GM12878 (cell line): ENCODE data around the gene KRTAP4-1. TPM values are rescaled to one million over a fixed set of nuclear protein-coding genes. Genes with fewer than 3 reads are reported as not detected.

Experiments
- ATAC-seq: fragments of 200-7000 bp; cut with Tn5 transposase; 3 replicates; pipeline ENCODE4 v1.9.1; 2020; ENCODE audit warnings: mild to moderate bottlenecking, moderate library complexity
- BruUV-seq: library from RNA; stranded (reverse); fragments of 400-500 nt; replicated peaks from 2 replicates; lab custom pipeline; 2021; lab: Mats Ljungman, UMichigan
- CTCF ChIA-PET: fragments of 300-600 bp; sonication (Branson Sonifier 250); formaldehyde crosslinking; extraction: SDS; loops from one replicate; lab custom pipeline; 2021; ENCODE audit warnings: inconsistent platforms; lab: Yijun Ruan, JAX
- POLR2A ChIA-PET: fragments of 350-600 bp; formaldehyde crosslinking; extraction: SDS; loops from one replicate; lab custom pipeline; 2021; ENCODE audit warnings: inconsistent platforms; lab: Charles Lee
- RAD21 ChIA-PET: fragments of 300-600 bp; sonication (Branson Sonifier 250); formaldehyde crosslinking; loops from one replicate; lab custom pipeline; 2023; ENCODE audit warnings: antibody characterized with exemption; ENCODE audit not compliant: unreplicated experiment; lab: Charles Lee
- SMC1A ChIA-PET: fragments of 300-600 bp; sonication (Branson Sonifier 250); formaldehyde crosslinking; loops from one replicate; lab custom pipeline; 2023; ENCODE audit not compliant: unreplicated experiment, uncharacterized antibody; lab: Charles Lee
- DNase-seq: peaks from one replicate; pipeline ENCODE4 v3.0.0-alpha.2; 2011; ENCODE audit warnings: low read depth, low spot score
- FAIRE-seq: peaks from 3 replicates; lab custom pipeline; 2011; peaks lifted over from hg19 to GRCh38; lab: Jason Lieb, UNC
- H2AFZ ChIP-seq: 2 replicates; pipeline ENCODE4 v1.6.0; 2011; ENCODE audit warnings: low read depth, low read length, control low read depth; ENCODE audit not compliant: control insufficient read depth
- H3K27ac ChIP-seq: 2 replicates; pipeline ENCODE4 v1.5.1; 2011; ENCODE audit warnings: control low read depth; ENCODE audit not compliant: control insufficient read depth, insufficient read depth
- H3K27me3 ChIP-seq, 2 experiments: replicated peaks in 1 of 2; 2 replicates each; pipeline versions ENCODE4 v1.6.0 to v1.6.1; 2011; ENCODE audit warnings: low read length in 1 of 2; ENCODE audit not compliant: control insufficient read depth in 2 of 2, insufficient read depth in 2 of 2
- H3K36me3 ChIP-seq, 2 experiments: 2 replicates each; pipeline ENCODE4 v1.5.1; 2011; ENCODE audit warnings: low read length in 1 of 2; ENCODE audit not compliant: control insufficient read depth in 2 of 2, insufficient read depth in 2 of 2
- H3K4me1 ChIP-seq: 2 replicates; pipeline ENCODE4 v1.6.1; 2011; ENCODE audit warnings: mild to moderate bottlenecking, low read length, moderate library complexity, mixed read lengths; ENCODE audit not compliant: control insufficient read depth, insufficient read depth
- H3K4me2 ChIP-seq: 2 replicates; pipeline ENCODE4 v1.6.0; 2011; ENCODE audit warnings: control low read depth; ENCODE audit not compliant: control insufficient read depth, insufficient read depth
- H3K4me3 ChIP-seq: fragments of 200-600 bp; sonication (generic); 2 replicates; pipeline ENCODE4 v1.5.1; 2016
- H3K79me2 ChIP-seq: 2 replicates; pipeline ENCODE4 v1.6.0; 2011; ENCODE audit warnings: low read length; ENCODE audit not compliant: control insufficient read depth, insufficient read depth
- H3K9ac ChIP-seq: 2 replicates; pipeline ENCODE4 v1.8.0; 2011; ENCODE audit warnings: low read length, control low read depth, mixed read lengths; ENCODE audit not compliant: control insufficient read depth, insufficient read depth
- H3K9me3 ChIP-seq: replicated peaks from 3 replicates; pipeline ENCODE4 v1.5.1; 2011; ENCODE audit warnings: mild to moderate bottlenecking, low read length; ENCODE audit not compliant: control insufficient read depth, insufficient read depth
- H4K20me1 ChIP-seq: 2 replicates; pipeline ENCODE4 v1.6.0; 2011; ENCODE audit not compliant: control insufficient read depth, insufficient read depth
- BCL11A ChIP-seq: IDR thresholded peaks from 2 replicates; pipeline ENCODE4 v1.6.1; 2011; ENCODE audit warnings: low read depth, low read length
- BHLHE40 ChIP-seq, 2 experiments: fragments of 450-650 bp in 1 of 2; IDR thresholded peaks; 2 replicates each; pipeline ENCODE4 v1.6.1; 2011 to 2017; ENCODE audit warnings: low read depth in 2 of 2, borderline replicate concordance in 1 of 2, improper control_type of control experiment in 1 of 2, low read length in 1 of 2, mild to moderate bottlenecking in 1 of 2
- DPF2 ChIP-seq: fragments of 450-650 bp; IDR thresholded peaks from 2 replicates; pipeline ENCODE4 v1.6.1; 2017; ENCODE audit warnings: mild to moderate bottlenecking
- HDAC2 ChIP-seq: fragments of 200-600 bp; sonication (generic); IDR thresholded peaks from 2 replicates; pipeline ENCODE4 v1.6.1; 2017
- KAT2A ChIP-seq: conservative IDR thresholded peaks from 2 replicates; pipeline ENCODE4 v1.6.1; 2011; ENCODE audit warnings: low read depth, low read length; ENCODE audit not compliant: control insufficient read depth
- MTA2 ChIP-seq: fragments of 450-650 bp; IDR thresholded peaks from 2 replicates; pipeline ENCODE4 v1.6.1; 2016; ENCODE audit warnings: low read depth, mild to moderate bottlenecking, moderate library complexity
- MTA3 ChIP-seq: IDR thresholded peaks from 2 replicates; pipeline ENCODE4 v1.6.1; 2012; ENCODE audit warnings: low read length, inconsistent platforms, borderline replicate concordance
- NBN ChIP-seq: fragments of 450-650 bp; IDR thresholded peaks from 2 replicates; pipeline ENCODE4 v1.6.1; 2016
- RBBP5 ChIP-seq: fragments of 200-600 bp; sonication (generic); conservative IDR thresholded peaks from 2 replicates; pipeline ENCODE4 v1.6.1; 2016
- SRF ChIP-seq, 2 experiments: IDR thresholded peaks; 2 replicates each; pipeline ENCODE4 v1.6.1; 2011; ENCODE audit warnings: low read depth in 2 of 2, low read length in 2 of 2, mild to moderate bottlenecking in 1 of 2, moderate library complexity in 1 of 2
- TARDBP ChIP-seq: IDR thresholded peaks from 2 replicates; pipeline ENCODE4 v1.6.1; 2016; ENCODE audit warnings: borderline replicate concordance
- WGBS: methylation state at CpG from one replicate; pipeline ENCODE4 v1.1.6; 2016; ENCODE audit warnings: low lambda C conversion rate; ENCODE audit not compliant: insufficient replicate concordance, insufficient coverage; ENCODE audit errors: missing lambda C conversion rate; 5-methylcytosine and 5-hydroxymethylcytosine counted together
- in situ Hi-C: fragments of 300-500 bp; cut with MboI; formaldehyde crosslinking; loops from 9 replicates; pipeline ENCODE4 v1.14.3; 2018; ENCODE audit warnings: mixed read lengths
- intact Hi-C: fragments of 100-400 bp; cut with micrococcal nuclease; formaldehyde crosslinking; loops from one replicate; pipeline ENCODE4 v1.14.2; 2022; ENCODE audit not compliant: unreplicated experiment
- polyA plus RNA-seq, 11 experiments: library from polyadenylated mRNA; depleted of rRNA in 4 of 11; unstranded in 6 of 11; stranded (reverse) in 5 of 11; fragments of >200 nt; fragmentation: Nextera tagmentation in 4 of 11; fragmentation: Illumina TruSeq in 1 of 11; extraction: Ambion mirVana in 4 of 11; extraction: Trizol in 1 of 11; gene quantifications; 1 replicate in 1 of 11; 2 replicates in 10 of 11; pipeline versions ENCODE4 v1.2.1 to v1.2.3, GENCODE V29; 2011 to 2016; ENCODE audit warnings: inconsistent platforms in 2 of 11, missing spikeins in 2 of 11, low read depth in 1 of 11
- total RNA-seq, 4 experiments: library from RNA; depleted of rRNA in 3 of 4; stranded (reverse); fragments of >200 nt in 3 of 4; fragmentation: Illumina TruSeq in 1 of 4; extraction: Trizol in 1 of 4; gene quantifications; 2 replicates each; pipeline versions ENCODE4 v1.2.1 to v1.2.3, GENCODE V29; 2013 to 2021
- TF ChIP-seq, protein P1 (sequence below): IDR thresholded peaks from 2 replicates; pipeline ENCODE4 v1.6.1; 2011; ENCODE audit warnings: mild to moderate bottlenecking, low read depth, low read length, moderate library complexity; ENCODE audit not compliant: insufficient replicate concordance
- TF ChIP-seq, protein P2 (sequence below): IDR thresholded peaks from 2 replicates; pipeline ENCODE4 v1.6.1; 2012; ENCODE audit warnings: mild to moderate bottlenecking, low read depth, low read length
- TF ChIP-seq, protein P3 (sequence below): IDR thresholded peaks from 2 replicates; pipeline ENCODE4 v1.6.1; 2012; ENCODE audit warnings: low read depth, low read length, improper control_type of control experiment

KRTAP4-1 gene
- total and polyA plus RNA-seq, 10 of the 15 experiments (the other 5 are each of a cell fraction or from before 2014, with no cell fraction given) = not detected

DNA sequence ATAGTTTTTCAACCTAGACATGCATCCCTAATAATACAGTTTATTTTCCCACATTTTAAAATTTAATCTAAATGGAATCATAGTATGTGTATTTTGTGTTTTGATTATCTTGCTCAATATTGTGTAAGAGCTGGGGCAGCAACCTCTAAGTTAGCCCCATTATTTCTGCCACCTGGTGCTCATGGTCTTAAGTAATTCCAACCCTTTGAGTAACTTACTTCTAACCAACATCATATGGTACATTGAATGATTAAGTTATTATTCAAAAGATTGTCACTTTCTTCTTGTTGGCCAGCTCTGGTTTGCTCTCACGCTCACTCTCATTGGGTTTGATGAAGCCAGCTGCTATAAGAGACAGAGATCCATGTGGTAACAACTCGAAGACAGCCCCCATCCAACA, 12.8 kb downstream of the KRTAP4-1 start:
- ATAC-seq = no peak
- WGBS = 4% methylated on average over 2 of the region's 2 CpGs
- ChIA-PET CTCF (no interaction called here), POLR2A (no interaction called here), RAD21 (no interaction called here), SMC1A (no interaction called here)
- no peak overlapping the region for H3K9ac ChIP-seq
- H3K79me2 ChIP-seq = no peaks in the 10 kb centered on the region
- no peak overlapping the region for H3K4me2 ChIP-seq
- H3K27ac ChIP-seq = no peak overlapping the region
- H4K20me1 ChIP-seq = no peaks in the 10 kb centered on the region
- no peak for DNase-seq
- intact Hi-C loops (no loop called here), in situ Hi-C loops (no loop called here)
- no peak overlapping the region for H3K4me3 ChIP-seq
- H3K27me3 ChIP-seq = no peaks in the 10 kb centered on the region; a peak in 1 of 4 replicates
- no peak overlapping the region for H2AFZ ChIP-seq
- FAIRE-seq = no peak
- H3K4me1 ChIP-seq = peaks cover 3% of the 10 kb centered on the region; the same call in 1 of the 2 replicates
- BruUV-seq = no TSS peak
- H3K9me3 ChIP-seq = no peaks in the 10 kb centered on the region
- no peaks in the 10 kb centered on the region for H3K36me3 ChIP-seq
- no peak for TF ChIP-seq BCL11A
- TF ChIP-seq, protein P1, sequence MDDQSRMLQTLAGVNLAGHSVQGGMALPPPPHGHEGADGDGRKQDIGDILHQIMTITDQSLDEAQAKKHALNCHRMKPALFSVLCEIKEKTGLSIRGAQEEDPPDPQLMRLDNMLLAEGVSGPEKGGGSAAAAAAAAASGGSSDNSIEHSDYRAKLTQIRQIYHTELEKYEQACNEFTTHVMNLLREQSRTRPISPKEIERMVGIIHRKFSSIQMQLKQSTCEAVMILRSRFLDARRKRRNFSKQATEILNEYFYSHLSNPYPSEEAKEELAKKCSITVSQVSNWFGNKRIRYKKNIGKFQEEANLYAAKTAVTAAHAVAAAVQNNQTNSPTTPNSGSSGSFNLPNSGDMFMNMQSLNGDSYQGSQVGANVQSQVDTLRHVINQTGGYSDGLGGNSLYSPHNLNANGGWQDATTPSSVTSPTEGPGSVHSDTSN = no peak
- TF ChIP-seq KAT2A = no peak
- no peak for TF ChIP-seq MTA2
- TF ChIP-seq, protein P2, sequence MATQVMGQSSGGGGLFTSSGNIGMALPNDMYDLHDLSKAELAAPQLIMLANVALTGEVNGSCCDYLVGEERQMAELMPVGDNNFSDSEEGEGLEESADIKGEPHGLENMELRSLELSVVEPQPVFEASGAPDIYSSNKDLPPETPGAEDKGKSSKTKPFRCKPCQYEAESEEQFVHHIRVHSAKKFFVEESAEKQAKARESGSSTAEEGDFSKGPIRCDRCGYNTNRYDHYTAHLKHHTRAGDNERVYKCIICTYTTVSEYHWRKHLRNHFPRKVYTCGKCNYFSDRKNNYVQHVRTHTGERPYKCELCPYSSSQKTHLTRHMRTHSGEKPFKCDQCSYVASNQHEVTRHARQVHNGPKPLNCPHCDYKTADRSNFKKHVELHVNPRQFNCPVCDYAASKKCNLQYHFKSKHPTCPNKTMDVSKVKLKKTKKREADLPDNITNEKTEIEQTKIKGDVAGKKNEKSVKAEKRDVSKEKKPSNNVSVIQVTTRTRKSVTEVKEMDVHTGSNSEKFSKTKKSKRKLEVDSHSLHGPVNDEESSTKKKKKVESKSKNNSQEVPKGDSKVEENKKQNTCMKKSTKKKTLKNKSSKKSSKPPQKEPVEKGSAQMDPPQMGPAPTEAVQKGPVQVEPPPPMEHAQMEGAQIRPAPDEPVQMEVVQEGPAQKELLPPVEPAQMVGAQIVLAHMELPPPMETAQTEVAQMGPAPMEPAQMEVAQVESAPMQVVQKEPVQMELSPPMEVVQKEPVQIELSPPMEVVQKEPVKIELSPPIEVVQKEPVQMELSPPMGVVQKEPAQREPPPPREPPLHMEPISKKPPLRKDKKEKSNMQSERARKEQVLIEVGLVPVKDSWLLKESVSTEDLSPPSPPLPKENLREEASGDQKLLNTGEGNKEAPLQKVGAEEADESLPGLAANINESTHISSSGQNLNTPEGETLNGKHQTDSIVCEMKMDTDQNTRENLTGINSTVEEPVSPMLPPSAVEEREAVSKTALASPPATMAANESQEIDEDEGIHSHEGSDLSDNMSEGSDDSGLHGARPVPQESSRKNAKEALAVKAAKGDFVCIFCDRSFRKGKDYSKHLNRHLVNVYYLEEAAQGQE = no peak
- no peak for TF ChIP-seq HDAC2
- TF ChIP-seq MTA3 = no peak
- TF ChIP-seq SRF (IDR thresholded peaks at IDR 0.05; ENCODE audit: low read depth in 2 of 2, low read length in 2 of 2) = no peak
- TF ChIP-seq, protein P3, sequence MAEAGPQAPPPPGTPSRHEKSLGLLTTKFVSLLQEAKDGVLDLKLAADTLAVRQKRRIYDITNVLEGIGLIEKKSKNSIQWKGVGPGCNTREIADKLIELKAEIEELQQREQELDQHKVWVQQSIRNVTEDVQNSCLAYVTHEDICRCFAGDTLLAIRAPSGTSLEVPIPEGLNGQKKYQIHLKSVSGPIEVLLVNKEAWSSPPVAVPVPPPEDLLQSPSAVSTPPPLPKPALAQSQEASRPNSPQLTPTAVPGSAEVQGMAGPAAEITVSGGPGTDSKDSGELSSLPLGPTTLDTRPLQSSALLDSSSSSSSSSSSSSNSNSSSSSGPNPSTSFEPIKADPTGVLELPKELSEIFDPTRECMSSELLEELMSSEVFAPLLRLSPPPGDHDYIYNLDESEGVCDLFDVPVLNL = no peak
- no peak for TF ChIP-seq RBBP5
- TF ChIP-seq DPF2 = no peak
- no peak for TF ChIP-seq NBN
- TF ChIP-seq BHLHE40 (IDR thresholded peaks at IDR 0.05; ENCODE audit: borderline replicate concordance in 1 of 2, low read depth in 2 of 2, low read length in 1 of 2) = no peak
- TF ChIP-seq TARDBP = no peak
